Adipose tissue (tissue), 3 donors: ENCODE data around the gene OCSTAMP. TPM values are rescaled to one million over a fixed set of nuclear protein-coding genes. Genes with fewer than 3 reads are reported as not detected.

ENCODE experiments used
- H3K27ac ChIP-seq: one replicate; pipeline ENCODE4 v1.5.1; 2013; ENCODE audit warnings: low read depth, low read length
- WGBS, 3 donors: extraction: QIAGEN DNeasy Blood & Tissue Kit; methylation state at CpG; one replicate each; pipeline ENCODE4 v1.1.7; 2013; 5-methylcytosine and 5-hydroxymethylcytosine counted together
- polyA plus RNA-seq, 3 donors: library from polyadenylated mRNA; stranded (reverse); fragments of 200-250 nt; gene quantifications; one replicate each; pipeline ENCODE4 v1.2.3, GENCODE V29; 2013
- donor health status: healthy with polysubstance abuse.
- donor health status: Bipolar disorder and iron deficiency.
- donor health status: healthy.

OCSTAMP gene
- polyA plus RNA-seq, result not detected

DNA sequence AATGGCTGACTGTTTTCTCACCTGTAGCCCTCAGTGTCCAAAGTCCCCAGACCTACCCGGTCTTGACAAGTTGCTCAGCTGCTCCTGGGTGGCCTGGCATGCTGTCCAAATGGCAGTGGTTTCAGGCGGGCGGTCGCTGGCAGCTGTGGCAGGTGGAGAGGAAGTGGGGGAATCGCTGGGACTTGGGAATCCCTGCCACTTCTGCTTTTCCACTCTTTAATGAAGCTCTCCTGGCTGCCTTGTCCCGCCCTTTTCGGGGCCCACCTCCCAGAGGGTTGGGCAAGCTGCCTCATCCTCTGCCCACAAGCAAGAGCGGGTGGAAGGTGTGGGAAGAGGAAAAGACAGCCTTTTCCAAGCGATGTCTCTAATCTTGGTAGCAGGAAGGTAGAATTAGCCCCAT, at the start of gene OCSTAMP:
TSS of gene OCSTAMP (minus strand) at position 194 of the 400 bp plus-strand sequence. CDS start at position 100, 94 bp downstream.
- 46 to 68% (median 50%) methylated on average over 9 of the region's 9 CpGs for WGBS, 3 donors
- H3K27ac ChIP-seq, result no peak within 1 kb of the TSS

DNA sequence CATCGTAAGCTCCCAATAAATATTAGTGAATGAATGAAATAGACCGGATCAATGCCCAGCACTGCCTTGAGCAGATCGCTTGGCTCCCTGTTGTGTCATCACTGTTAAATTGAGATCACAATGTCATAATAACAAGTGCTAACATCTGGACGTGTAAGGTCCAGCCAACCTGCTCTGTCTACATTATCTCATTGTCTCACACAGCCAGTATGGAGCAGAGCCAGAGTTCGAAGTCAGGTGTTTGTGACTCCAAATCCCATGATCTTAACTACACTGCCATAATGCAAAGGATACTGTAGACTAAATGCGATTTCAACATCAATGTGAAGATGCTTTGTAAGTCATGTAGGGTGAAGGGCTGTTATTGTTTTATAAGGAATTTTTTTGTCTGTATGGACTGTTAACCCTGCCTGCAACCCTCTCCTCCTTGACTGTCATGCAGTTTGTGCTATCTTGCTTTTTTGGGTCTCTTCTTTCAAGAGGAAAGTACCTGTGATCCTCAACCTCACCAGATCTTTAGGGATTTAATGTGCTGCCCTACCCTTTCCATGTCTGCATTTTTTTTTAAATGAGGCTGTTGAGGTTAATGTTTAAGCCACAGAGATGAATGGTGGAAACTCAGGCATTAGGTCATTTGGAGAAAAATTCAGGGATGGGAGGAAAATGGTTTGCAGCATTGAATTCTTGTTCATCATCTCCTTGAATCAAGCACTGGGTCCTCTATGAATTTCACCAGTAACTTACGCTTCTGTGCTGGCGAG, 49.0 kb upstream of the OCSTAMP start:
- H3K27ac ChIP-seq, result no peak overlapping the region
- WGBS, 3 donors, result 85 to 88% (median 87%) methylated on average over 8 of the region's 8 CpGs

DNA sequence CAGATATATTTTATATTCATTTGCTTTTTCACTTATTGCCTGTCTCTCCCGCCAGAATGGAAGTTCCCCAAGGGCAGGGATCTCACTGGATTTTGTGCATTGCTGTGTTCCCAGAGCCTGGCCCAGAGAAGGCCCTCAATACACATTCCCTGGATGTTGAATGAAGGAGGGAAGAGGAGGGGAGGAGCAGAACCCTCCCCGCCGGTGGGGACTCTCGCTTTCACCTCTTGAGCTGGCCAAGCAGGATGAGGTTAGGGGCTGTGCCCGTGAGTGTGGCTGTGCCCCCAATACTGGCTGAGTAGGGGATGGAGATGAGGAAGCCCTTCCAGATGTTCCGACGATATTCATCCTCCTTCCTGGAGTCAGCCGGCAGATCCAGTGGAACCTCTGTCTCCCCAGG, 45.5 kb upstream of the OCSTAMP start:
- no peak overlapping the region for H3K27ac ChIP-seq
- WGBS, 3 donors, result 86 to 92% (median 87%) methylated on average over 8 of the region's 8 CpGs

GRCh38 chr20:46594725-46595124, 44.3 kb upstream of the OCSTAMP start:
- WGBS, 3 donors, result 51 to 55% (median 51%) methylated on average over 2 of the region's 2 CpGs
- H3K27ac ChIP-seq, result no peak overlapping the region

DNA sequence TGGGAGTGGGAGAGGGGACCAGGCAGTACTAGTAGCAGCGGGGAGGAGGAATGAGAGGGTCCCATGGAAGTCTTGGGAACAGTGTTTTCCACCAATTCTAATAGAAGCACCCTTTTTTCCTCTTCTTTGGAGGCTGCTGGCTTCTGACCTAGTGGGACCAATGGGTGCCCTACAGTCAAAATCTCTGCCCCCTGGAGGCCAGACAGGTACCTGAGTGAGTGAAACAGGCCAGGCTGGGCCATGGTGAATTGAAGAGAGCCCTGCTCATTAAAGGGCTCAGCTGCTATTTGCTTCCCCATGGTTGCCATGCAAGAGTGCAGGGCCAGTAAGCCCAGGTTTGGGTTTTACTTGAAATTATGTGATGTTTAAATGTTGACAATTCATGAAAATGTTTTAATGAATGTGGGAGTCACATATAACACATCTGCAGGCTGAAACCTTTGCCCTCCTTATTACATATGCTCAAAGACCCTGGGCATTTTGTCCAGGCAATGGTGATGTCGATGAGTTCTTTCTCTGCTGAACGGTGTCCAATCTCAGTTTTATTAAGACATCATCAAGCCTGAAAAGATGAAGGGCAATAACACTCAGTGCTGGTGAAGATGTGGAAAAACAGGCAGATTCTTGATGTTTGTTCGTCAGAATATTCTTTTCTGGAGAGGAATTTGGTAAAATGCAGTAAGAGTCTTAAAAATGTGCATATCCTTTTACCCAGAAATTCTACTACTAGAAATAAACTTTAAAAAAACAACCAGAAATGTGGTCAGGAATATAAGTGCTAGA, 42.3 kb upstream of the OCSTAMP start:
- no peak overlapping the region for H3K27ac ChIP-seq
- WGBS, 3 donors, result 95% methylated on average over 4 of the region's 4 CpGs

GRCh38 chr20:46590443-46590842, 40.0 kb upstream of the OCSTAMP start:
- 30 to 48% (median 31%) methylated on average over 1 of the region's 1 CpG for WGBS, 3 donors
- no peak overlapping the region for H3K27ac ChIP-seq

- WGBS, 3 donors, result 68 to 76% (median 69%) methylated on average over 14 of the region's 14 CpGs
Observed at GRCh38 chr20:46588532-46589511, 38.4 kb upstream of the OCSTAMP start.

DNA sequence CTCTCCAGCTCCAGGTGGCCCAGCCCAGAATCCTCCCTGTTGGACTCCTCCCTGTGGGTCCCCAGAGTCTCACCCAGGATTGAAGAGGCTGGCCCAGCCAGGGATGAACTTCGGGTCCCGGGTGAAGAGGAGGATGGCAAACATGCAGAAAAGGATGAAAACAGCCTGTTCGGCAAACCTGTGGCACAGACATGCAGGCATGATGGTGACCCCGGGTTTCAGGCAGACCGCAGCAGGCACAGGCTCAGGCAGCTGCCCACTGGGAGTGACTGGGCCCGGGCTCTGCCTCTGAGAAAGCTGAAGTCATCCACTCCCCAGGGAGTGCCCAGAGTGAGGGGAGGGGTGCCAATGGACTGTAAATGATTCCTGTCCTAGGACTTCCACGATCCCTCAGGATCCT, 37.5 kb upstream of the OCSTAMP start:
- WGBS, 3 donors, result 79 to 82% (median 80%) methylated on average over 7 of the region's 7 CpGs

More at GRCh38 chr20:46588532-46589511, 38.4 kb upstream of the OCSTAMP start:
- H3K27ac ChIP-seq, result no peak overlapping the region

GRCh38 chr20:46586724-46587123, 36.3 kb upstream of the OCSTAMP start:
- 96 to 98% (median 97%) methylated on average over 5 of the region's 5 CpGs for WGBS, 3 donors
- no peak overlapping the region for H3K27ac ChIP-seq

More for the DNA sequence above, 37.5 kb upstream of the OCSTAMP start:
- H3K27ac ChIP-seq, result no peak overlapping the region

- H3K27ac ChIP-seq, result no peak overlapping the region
- 26 to 76% (median 66%) methylated on average over 2 of the region's 2 CpGs for WGBS, 3 donors
Observed at GRCh38 chr20:46584508-46584907, 34.1 kb upstream of the OCSTAMP start.

DNA sequence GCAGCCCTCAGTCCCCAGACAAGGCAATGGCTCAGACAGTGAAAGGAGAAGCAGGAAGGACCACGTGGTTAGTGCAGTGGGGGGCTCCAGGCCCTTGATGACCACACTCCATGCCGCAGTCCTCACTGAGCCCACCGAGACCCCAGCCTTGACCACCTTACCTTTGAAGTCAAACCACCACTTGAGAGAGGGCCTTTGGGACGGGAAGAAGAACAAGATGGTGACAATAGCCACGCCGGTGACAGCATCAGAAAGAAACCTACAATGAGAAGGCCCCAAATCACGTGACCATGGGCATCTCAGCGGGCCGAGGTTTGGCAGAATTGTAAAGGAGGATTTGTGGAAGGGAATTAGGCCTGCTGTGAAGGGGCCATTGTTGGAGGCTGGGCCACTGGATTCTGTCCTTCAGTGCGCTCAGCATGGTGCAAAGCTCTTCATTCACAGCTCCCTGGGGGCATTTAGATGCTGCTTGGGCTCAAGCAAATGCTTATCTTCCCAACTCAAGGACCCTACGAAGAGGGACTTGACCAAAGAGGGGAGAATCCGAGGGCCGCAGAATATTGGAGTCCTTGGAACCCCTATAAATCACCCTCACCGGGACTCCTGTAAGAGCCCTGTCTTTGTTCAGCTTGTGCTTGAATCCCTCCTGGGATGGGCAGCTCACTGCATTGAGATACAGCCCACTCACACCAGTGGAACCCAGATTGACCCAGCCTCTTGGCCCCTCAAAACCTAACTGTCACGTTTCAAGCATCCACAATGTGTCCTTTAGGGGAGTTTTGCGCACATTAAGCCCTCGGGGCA, 33.2 kb upstream of the OCSTAMP start:
- WGBS, 3 donors, result 81 to 82% (median 82%) methylated on average over 17 of the region's 17 CpGs
- no peak overlapping the region for H3K27ac ChIP-seq

GRCh38 chr20:46582648-46583047, 32.2 kb upstream of the OCSTAMP start:
- no peak overlapping the region for H3K27ac ChIP-seq
- WGBS, 3 donors, result 93% methylated on average over 5 of the region's 5 CpGs

GRCh38 chr20:46581391-46581790, 30.9 kb upstream of the OCSTAMP start:
- WGBS, 3 donors, result 71 to 83% (median 78%) methylated on average over 3 of the region's 3 CpGs
- no peak overlapping the region for H3K27ac ChIP-seq

- H3K27ac ChIP-seq, result no peak overlapping the region
- WGBS, 3 donors, result 94 to 96% (median 94%) methylated on average over 2 of the region's 2 CpGs
Observed at GRCh38 chr20:46580613-46581205, 30.3 kb upstream of the OCSTAMP start.

DNA sequence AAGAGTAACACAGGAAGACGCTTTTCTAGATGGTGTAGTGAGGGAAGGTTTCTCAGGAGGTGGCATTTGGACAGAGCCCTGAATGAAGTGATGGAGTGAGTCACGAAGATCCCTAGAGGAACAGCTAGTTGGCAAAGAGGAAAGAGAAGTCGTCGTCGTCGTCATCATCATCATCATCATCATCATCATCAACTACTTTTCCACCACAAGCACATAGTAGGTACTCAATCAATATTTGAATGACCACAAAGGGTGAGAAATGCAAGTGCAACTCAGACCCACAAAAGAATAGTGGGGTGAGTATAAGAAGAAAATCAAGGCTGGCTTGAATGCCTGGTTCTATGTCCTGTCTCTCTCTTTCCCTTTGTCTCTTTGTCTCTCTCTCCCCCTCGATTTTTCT, 28.3 kb upstream of the OCSTAMP start:
- WGBS, 3 donors, result 85 to 90% (median 87%) methylated on average over 7 of the region's 7 CpGs
- no peak overlapping the region for H3K27ac ChIP-seq

DNA sequence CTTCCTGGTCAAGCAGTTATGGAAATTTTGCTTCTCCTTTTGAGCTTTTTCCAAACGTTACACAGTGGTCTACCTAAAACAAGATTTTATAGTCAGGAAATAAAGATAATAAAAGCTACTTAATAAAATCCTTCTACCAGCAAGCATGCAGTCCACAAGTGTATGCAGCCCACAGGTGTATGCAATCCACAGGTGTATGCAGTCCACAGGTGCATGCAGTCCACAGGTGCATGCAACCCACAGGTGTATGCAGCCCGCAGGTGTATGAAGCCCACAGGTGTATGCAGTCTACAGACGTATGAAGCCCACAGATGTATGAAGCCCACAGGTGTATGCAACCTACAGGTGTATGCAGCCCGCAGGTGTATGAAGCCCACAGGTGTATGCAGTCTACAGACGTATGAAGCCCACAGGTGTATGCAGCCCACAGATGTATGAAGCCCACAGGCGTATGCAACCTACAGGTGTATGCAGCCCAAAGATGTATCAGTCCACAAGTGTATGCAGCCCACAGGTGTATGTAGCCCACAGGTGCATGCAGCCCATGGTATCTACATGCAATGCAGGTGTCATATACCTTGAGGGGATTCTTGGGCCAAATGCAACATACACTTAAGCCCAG, 26.4 kb upstream of the OCSTAMP start:
- H3K27ac ChIP-seq, result no peak overlapping the region
- WGBS, 3 donors, result 78 to 86% (median 80%) methylated on average over 6 of the region's 6 CpGs

GRCh38 chr20:46575937-46576461, 25.5 kb upstream of the OCSTAMP start:
- no peak overlapping the region for H3K27ac ChIP-seq
- 37 to 53% (median 38%) methylated on average over 9 of the region's 9 CpGs for WGBS, 3 donors
